K562 (cell line): Measurements from ENCODE around the gene POLR1B. TPM values are rescaled to one million over a fixed set of nuclear protein-coding genes. Genes with fewer than 3 reads are reported as not detected.

Experiments used
- ARHGAP35 ChIP-seq: fragments of 450-650 bp; IDR thresholded peaks from 2 replicates; pipeline ENCODE4 v1.6.1; 2018; ENCODE audit not compliant: partially characterized antibody
- CTBP1 ChIP-seq: fragments of 450-650 bp; IDR thresholded peaks from 2 replicates; pipeline ENCODE4 v1.6.1; 2016; ENCODE audit warnings: borderline replicate concordance
- ESRRB ChIP-seq: fragments of 250-450 bp; sonication (Bioruptor Pico); IDR thresholded peaks from 2 replicates; pipeline ENCODE4 v1.5.0; 2020; ENCODE audit warnings: mild to moderate bottlenecking, moderate library complexity, borderline replicate concordance
- FOSL1 ChIP-seq: fragments of 200-800 bp; sonication (Bioruptor generic); conservative IDR thresholded peaks from 2 replicates; pipeline ENCODE4 v1.6.1; 2016; ENCODE audit warnings: missing genetic modification characterization, missing compliant biosample characterization
- FOXJ2 ChIP-seq: fragments of 200-800 bp; sonication (Bioruptor generic); IDR thresholded peaks from 2 replicates; pipeline ENCODE4 v1.6.1; 2016; ENCODE audit warnings: missing genetic modification characterization, missing compliant biosample characterization
- HDGF ChIP-seq: fragments of 450-650 bp; IDR thresholded peaks from 2 replicates; pipeline ENCODE4 v1.6.1; 2016
- MBD2 ChIP-seq: sonication (generic); IDR thresholded peaks from 2 replicates; pipeline ENCODE4 v1.6.1; 2016; ENCODE audit warnings: low read depth, borderline replicate concordance
- MCM5 ChIP-seq: fragments of 450-650 bp; IDR thresholded peaks from 2 replicates; pipeline ENCODE4 v1.6.1; 2016; ENCODE audit warnings: low read depth
- MECOM ChIP-seq: fragments of 250-450 bp; sonication (Bioruptor Pico); IDR thresholded peaks from 2 replicates; pipeline ENCODE4 v1.8.0; 2022; ENCODE audit warnings: inconsistent platforms
- MTA2 ChIP-seq: fragments of 450-650 bp; IDR thresholded peaks from 2 replicates; pipeline ENCODE4 v1.6.1; 2016; ENCODE audit warnings: low read depth
- MYBL2 ChIP-seq, 2 experiments: fragments of 450-650 bp in 1 of 2; sonication (generic) in 1 of 2; formaldehyde crosslinking in 1 of 2; IDR thresholded peaks; 2 replicates each; pipeline versions ENCODE4 v1.6.1 to v1.8.1; 2017 to 2022; ENCODE audit warnings: borderline replicate concordance in 1 of 2, inconsistent platforms in 1 of 2, low read depth in 1 of 2, mild to moderate bottlenecking in 1 of 2, missing genetic modification reagents in 1 of 2, moderate library complexity in 1 of 2
- RFX1 ChIP-seq: fragments of 450-650 bp; IDR thresholded peaks from 2 replicates; pipeline ENCODE4 v1.6.1; 2016; ENCODE audit warnings: mild to moderate bottlenecking, moderate library complexity
- SAFB2 ChIP-seq: fragments of 200-400 bp; formaldehyde crosslinking; IDR thresholded peaks from 2 replicates; pipeline ENCODE4 v1.6.1; 2018; ENCODE audit warnings: borderline replicate concordance, low read length, low read depth, moderate library complexity; ENCODE audit not compliant: severe bottlenecking
- SMARCC2 ChIP-seq: fragments of 450-650 bp; IDR thresholded peaks from 2 replicates; pipeline ENCODE4 v1.6.1; 2017; ENCODE audit warnings: antibody characterized with exemption, moderate library complexity, mild to moderate bottlenecking, low read depth
- STAT5B ChIP-seq: fragments of 250-450 bp; sonication (Bioruptor Pico); IDR thresholded peaks from 2 replicates; pipeline ENCODE4 v1.8.0; 2021; ENCODE audit warnings: mild to moderate bottlenecking, inconsistent platforms
- TOE1 ChIP-seq, 2 experiments: fragments of 450-650 bp in 1 of 2; sonication (generic) in 1 of 2; formaldehyde crosslinking in 1 of 2; IDR thresholded peaks; 2 replicates each; pipeline versions ENCODE4 v1.7.1 to v1.8.0; 2016 to 2022; ENCODE audit warnings: borderline replicate concordance in 2 of 2, mild to moderate bottlenecking in 2 of 2, antibody characterized with exemption in 1 of 2, inconsistent platforms in 1 of 2, low read depth in 1 of 2, missing genetic modification reagents in 1 of 2, moderate library complexity in 1 of 2
- XRCC5 ChIP-seq: fragments of 200-400 bp; formaldehyde crosslinking; IDR thresholded peaks from 2 replicates; pipeline ENCODE4 v1.6.1; 2017; ENCODE audit warnings: low read depth, mild to moderate bottlenecking, low read length
- ZC3H8 ChIP-seq: fragments of 450-650 bp; IDR thresholded peaks from 2 replicates; pipeline ENCODE4 v1.6.1; 2017
- ZNF224 ChIP-seq: sonication (generic); formaldehyde crosslinking; IDR thresholded peaks from 2 replicates; pipeline ENCODE4 v1.8.0; 2022; ENCODE audit warnings: mild to moderate bottlenecking, missing genetic modification reagents
- ZNF408 ChIP-seq: fragments of 250-450 bp; sonication (Bioruptor Pico); IDR thresholded peaks from 2 replicates; pipeline ENCODE4 v1.4.0; 2020; ENCODE audit warnings: low read depth, mild to moderate bottlenecking, moderate library complexity
- ZNF57 ChIP-seq: fragments of 450-650 bp; formaldehyde crosslinking; IDR thresholded peaks from 2 replicates; pipeline ENCODE4 v1.4.0; 2020; ENCODE audit warnings: mild to moderate bottlenecking, moderate library complexity
- ZNF586 ChIP-seq: fragments of 450-650 bp; formaldehyde crosslinking; conservative IDR thresholded peaks from 2 replicates; pipeline ENCODE4 v1.4.0; 2020; ENCODE audit warnings: mild to moderate bottlenecking, moderate library complexity
- polyA plus RNA-seq, 8 experiments: library from polyadenylated mRNA; depleted of rRNA in 4 of 8; stranded (reverse) in 5 of 8; unstranded in 3 of 8; fragments of >200 nt; fragmentation: Nextera tagmentation in 2 of 8; fragmentation: Illumina TruSeq in 1 of 8; extraction: Ambion mirVana in 2 of 8; extraction: Trizol in 1 of 8; gene quantifications; 2 replicates each; pipeline versions ENCODE4 v1.2.1 to v1.2.3, GENCODE V29; 2011 to 2014; ENCODE audit warnings: inconsistent platforms in 1 of 8, missing spikeins in 1 of 8
- total RNA-seq, 7 experiments: library from RNA; depleted of rRNA in 6 of 7; stranded (reverse); fragments of >200 nt in 6 of 7; fragmentation: Illumina TruSeq in 2 of 7; extraction: Trizol in 2 of 7; gene quantifications; 2 replicates each; pipeline versions ENCODE4 v1.2.1 to v1.2.3, GENCODE V29; 2011 to 2021; ENCODE audit warnings: low replicate concordance in 1 of 7
- TF ChIP-seq, protein P1 (sequence below): sonication (generic); formaldehyde crosslinking; IDR thresholded peaks from 2 replicates; pipeline ENCODE4 v1.8.1; 2022; ENCODE audit warnings: missing genetic modification reagents
- TF ChIP-seq, protein P2 (sequence below): fragments of 450-650 bp; formaldehyde crosslinking; IDR thresholded peaks from 2 replicates; pipeline ENCODE4 v1.4.0; 2020; ENCODE audit warnings: mild to moderate bottlenecking, moderate library complexity
- TF ChIP-seq, protein P3 (sequence below): sonication (generic); IDR thresholded peaks from 2 replicates; pipeline ENCODE4 v1.6.1; 2016

The POLR1B gene
- total and polyA plus RNA-seq, 9 of the 15 experiments (the other 6 are each of a cell fraction or from before 2014, with no cell fraction given) = 19.8 to 55.1 (median 40.2) TPM

DNA sequence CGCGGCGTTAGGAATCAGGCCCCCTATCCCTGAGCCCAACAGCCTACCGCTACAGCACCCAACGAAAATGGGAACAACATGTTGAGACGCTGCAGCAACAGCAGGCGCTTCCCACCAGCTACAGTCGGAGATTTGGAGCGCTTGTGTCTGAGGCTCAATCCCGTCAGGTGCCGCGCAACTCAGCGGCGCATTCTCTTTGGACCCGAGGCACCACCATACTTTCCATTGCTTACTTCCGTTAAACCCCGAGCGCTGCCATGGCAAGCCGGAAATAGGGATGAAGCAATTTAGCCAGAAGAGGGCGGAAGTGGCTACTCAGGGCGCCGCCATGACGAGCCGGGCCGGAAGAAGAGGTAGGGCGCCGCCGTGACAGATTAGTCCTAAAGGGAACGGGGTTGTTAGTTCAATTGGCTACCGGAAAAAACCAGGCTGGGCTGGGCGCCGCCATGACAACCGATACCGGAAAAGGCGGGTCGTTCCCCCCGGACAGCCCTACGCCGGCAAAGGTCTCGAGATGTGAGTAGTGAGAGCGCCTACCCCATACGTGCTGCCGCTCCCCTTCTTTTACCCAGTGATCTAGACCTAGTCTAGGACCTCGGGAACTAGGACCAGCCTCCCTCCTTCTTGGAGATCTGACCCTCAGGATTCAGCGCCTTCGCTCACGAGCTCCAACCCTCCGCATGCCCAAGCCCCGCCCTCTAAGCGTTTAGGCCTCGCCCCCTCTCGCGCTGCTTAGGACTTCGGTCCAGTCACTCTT, 42.0 kb downstream of the POLR1B start, which contains the start of gene CHCHD5 (continued):
- TF ChIP-seq TOE1 (IDR thresholded peaks at IDR 0.05; ENCODE audit: borderline replicate concordance) (peak; percentile 75; the same call in 1 of the 2 replicates), TOE1 (CRISPR knock-in tag; IDR thresholded peaks at IDR 0.05; ENCODE audit: borderline replicate concordance, low read depth) (no peak), ZNF224 (CRISPR knock-in tag) (no peak), RFX1 (peak; percentile 96), MCM5 (no peak), ZNF586 (CRISPR knock-in tag) (no peak), ZNF408 (CRISPR knock-in tag) (no peak), ZC3H8 (no peak), FOXJ2 (tag) (peak; percentile 81), MYBL2 (IDR thresholded peaks at IDR 0.05; ENCODE audit: low read depth) (no peak), MYBL2 (CRISPR knock-in tag; IDR thresholded peaks at IDR 0.05; ENCODE audit: borderline replicate concordance) (no peak), CTBP1 (peak; percentile 49; the same call in 1 of the 2 replicates), MBD2 (peak; percentile 81; the same call in 1 of the 2 replicates), SAFB2 (no peak), MECOM (no peak), XRCC5 (no peak; the same call in 1 of the 2 replicates), STAT5B (no peak), SMARCC2 (no peak), ZNF57 (no peak), FOSL1 (tag) (peak; percentile 46; the same call in 1 of the 2 replicates), ESRRB (peak; percentile 31; the same call in 1 of the 2 replicates), ARHGAP35 (no peak), HDGF (no peak), MTA2 (no peak)
- TF ChIP-seq, protein P1, sequence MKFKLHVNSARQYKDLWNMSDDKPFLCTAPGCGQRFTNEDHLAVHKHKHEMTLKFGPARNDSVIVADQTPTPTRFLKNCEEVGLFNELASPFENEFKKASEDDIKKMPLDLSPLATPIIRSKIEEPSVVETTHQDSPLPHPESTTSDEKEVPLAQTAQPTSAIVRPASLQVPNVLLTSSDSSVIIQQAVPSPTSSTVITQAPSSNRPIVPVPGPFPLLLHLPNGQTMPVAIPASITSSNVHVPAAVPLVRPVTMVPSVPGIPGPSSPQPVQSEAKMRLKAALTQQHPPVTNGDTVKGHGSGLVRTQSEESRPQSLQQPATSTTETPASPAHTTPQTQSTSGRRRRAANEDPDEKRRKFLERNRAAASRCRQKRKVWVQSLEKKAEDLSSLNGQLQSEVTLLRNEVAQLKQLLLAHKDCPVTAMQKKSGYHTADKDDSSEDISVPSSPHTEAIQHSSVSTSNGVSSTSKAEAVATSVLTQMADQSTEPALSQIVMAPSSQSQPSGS (CRISPR knock-in tag) = no peak
- TF ChIP-seq, protein P2, sequence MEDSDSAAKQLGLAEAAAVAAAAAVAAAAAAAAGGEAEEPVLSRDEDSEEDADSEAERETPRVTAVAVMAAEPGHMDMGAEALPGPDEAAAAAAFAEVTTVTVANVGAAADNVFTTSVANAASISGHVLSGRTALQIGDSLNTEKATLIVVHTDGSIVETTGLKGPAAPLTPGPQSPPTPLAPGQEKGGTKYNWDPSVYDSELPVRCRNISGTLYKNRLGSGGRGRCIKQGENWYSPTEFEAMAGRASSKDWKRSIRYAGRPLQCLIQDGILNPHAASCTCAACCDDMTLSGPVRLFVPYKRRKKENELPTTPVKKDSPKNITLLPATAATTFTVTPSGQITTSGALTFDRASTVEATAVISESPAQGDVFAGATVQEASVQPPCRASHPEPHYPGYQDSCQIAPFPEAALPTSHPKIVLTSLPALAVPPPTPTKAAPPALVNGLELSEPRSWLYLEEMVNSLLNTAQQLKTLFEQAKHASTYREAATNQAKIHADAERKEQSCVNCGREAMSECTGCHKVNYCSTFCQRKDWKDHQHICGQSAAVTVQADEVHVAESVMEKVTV (CRISPR knock-in tag) = no peak
- TF ChIP-seq, protein P3, sequence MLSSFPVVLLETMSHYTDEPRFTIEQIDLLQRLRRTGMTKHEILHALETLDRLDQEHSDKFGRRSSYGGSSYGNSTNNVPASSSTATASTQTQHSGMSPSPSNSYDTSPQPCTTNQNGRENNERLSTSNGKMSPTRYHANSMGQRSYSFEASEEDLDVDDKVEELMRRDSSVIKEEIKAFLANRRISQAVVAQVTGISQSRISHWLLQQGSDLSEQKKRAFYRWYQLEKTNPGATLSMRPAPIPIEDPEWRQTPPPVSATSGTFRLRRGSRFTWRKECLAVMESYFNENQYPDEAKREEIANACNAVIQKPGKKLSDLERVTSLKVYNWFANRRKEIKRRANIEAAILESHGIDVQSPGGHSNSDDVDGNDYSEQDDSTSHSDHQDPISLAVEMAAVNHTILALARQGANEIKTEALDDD = peak; percentile 70
